HuH-7 (cell line): Measurements from ENCODE around the gene GABRP.

ENCODE experiments used
- DNase-seq: peaks from one replicate; pipeline ENCODE4 v3.0.0; 2011; ENCODE audit warnings: low spot score

Gene GABRP

DNA sequence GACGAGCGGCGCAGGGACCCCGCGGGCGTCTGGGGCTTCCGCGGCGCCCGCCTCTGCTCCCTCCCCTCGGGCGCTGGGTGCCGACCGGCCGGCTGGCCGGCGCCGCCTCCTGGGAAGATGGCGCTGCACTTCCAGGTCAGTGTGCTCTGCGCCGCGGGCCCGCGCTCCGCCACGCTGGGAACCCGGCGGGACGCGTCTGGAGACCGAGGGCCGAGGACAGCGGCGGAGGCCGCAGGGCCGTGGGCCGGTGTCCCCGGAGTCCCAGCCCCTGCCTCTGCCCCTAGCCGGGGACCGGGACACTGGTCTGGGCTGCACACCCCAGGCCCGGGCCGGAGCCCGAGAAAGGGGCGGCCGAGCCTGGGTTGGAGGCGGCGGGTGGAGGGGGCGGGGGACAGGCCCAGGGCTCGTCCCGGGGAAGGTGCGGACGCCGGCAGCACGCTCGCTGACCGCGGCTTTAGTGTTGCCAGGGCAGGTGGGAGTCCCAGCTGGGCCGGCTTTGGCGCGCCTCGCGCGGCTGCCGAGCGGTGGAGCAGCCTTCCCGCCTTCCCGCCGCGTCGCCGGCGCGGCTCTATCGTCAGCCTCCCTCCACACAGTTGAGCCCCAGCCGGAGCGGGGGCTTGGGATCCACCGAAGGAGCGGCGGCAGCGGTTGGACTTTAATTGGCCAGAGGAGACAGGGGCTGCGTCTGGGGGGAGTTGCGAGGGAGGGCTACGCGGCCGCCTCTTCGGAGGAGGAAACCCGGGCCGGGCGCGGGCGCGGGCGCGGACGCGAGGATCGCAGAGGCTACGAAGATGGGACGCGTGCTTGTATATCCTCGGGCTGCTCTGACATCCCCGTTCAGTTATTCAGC, 78.6 kb downstream of the GABRP start, which contains the start of gene RANBP17:
Gene RANBP17 (plus strand): TSS at position 102 of the 850 bp plus-strand sequence.
- DNase-seq: no peak

- no peak for DNase-seq
These were observed 80.1 kb downstream of the GABRP start for GRCh38 chr5:170863646-170864045.
